OCI-LY1 (cell line): ENCODE data around the gene CACNA1B.

ENCODE experiments used
- CTCF ChIP-seq: fragments of 200-600 bp; sonication (generic), shearing (Covaris generic); IDR thresholded peaks from 2 replicates; pipeline ENCODE4 v1.5.1; 2017; ENCODE audit warnings: mild to moderate bottlenecking, antibody characterized with exemption, low read length, moderate library complexity, mixed read lengths
- EZH2 ChIP-seq: fragments of 200-600 bp; sonication (generic), shearing (Covaris generic); IDR thresholded peaks from 2 replicates; pipeline ENCODE4 v1.8.0; 2017; ENCODE audit warnings: borderline replicate concordance, mixed run types, mild to moderate bottlenecking, antibody characterized with exemption, low read length, moderate library complexity, mixed read lengths

GRCh38 chr9:137988701-137989100 is 111.1 kb downstream of the CACNA1B start:
- TF ChIP-seq CTCF, result no peak
- TF ChIP-seq EZH2, result no peak
